Smooth muscle cell (in vitro differentiated cells): Measurements from ENCODE around the gene LTBP1. TPM values are rescaled to one million over a fixed set of nuclear protein-coding genes. Genes with fewer than 3 reads are reported as not detected.

Experiments used
- DNase-seq: peaks from one replicate; lab custom pipeline; 2025; ENCODE audit not compliant: unreplicated experiment; lab: John Stamatoyannopoulos, UW
- H2AFZ ChIP-seq: fragments of 200-600 bp; sonication (generic); 2 replicates; pipeline ENCODE4 v1.6.0; 2016; ENCODE audit warnings: antibody characterized with exemption, low read depth, mild to moderate bottlenecking
- H3F3A ChIP-seq: fragments of 200-600 bp; sonication (generic); 2 replicates; pipeline ENCODE4 v1.6.0; 2017; ENCODE audit warnings: antibody characterized with exemption, low read depth
- H3K27ac ChIP-seq: fragments of 200-600 bp; sonication (generic); 2 replicates; pipeline ENCODE4 v1.5.1; 2016; ENCODE audit warnings: low read depth, mild to moderate bottlenecking
- H3K27me3 ChIP-seq: fragments of 200-600 bp; sonication (generic); 2 replicates; pipeline ENCODE4 v1.6.1; 2016; ENCODE audit warnings: low read depth, mild to moderate bottlenecking
- H3K36me3 ChIP-seq: fragments of 200-600 bp; sonication (generic); 2 replicates; pipeline ENCODE4 v1.5.1; 2016; ENCODE audit warnings: low read depth
- H3K4me1 ChIP-seq: fragments of 200-600 bp; sonication (generic); 2 replicates; pipeline ENCODE4 v1.5.1; 2016; ENCODE audit warnings: low read depth
- H3K4me2 ChIP-seq: fragments of 200-600 bp; sonication (generic); 2 replicates; pipeline ENCODE4 v1.6.0; 2016; ENCODE audit warnings: mild to moderate bottlenecking
- H3K4me3 ChIP-seq: fragments of 200-600 bp; sonication (generic); 2 replicates; pipeline ENCODE4 v1.5.1; 2016; ENCODE audit warnings: mild to moderate bottlenecking
- H3K79me2 ChIP-seq: fragments of 200-600 bp; sonication (generic); 2 replicates; pipeline ENCODE4 v1.6.0; 2016; ENCODE audit warnings: low read depth, mild to moderate bottlenecking
- H3K9ac ChIP-seq: fragments of 200-600 bp; sonication (generic); 2 replicates; pipeline ENCODE4 v1.6.0; 2016; ENCODE audit warnings: low read depth
- H3K9me3 ChIP-seq: fragments of 200-600 bp; sonication (generic); replicated peaks from 2 replicates; pipeline ENCODE4 v1.5.1; 2016; ENCODE audit warnings: low read depth
- H4K20me1 ChIP-seq: fragments of 200-600 bp; sonication (generic); 2 replicates; pipeline ENCODE4 v1.6.0; 2016; ENCODE audit warnings: low read depth
- CTCF ChIP-seq: fragments of 200-600 bp; sonication (generic); IDR thresholded peaks from 2 replicates; pipeline ENCODE4 v1.5.1; 2017; ENCODE audit warnings: borderline replicate concordance, mild to moderate bottlenecking, antibody characterized with exemption; ENCODE audit not compliant: insufficient read depth, poor library complexity, severe bottlenecking
- WGBS: methylation state at CpG from one replicate; pipeline ENCODE4 v1.1.7; 2016; ENCODE audit warnings: low lambda C conversion rate; 5-methylcytosine and 5-hydroxymethylcytosine counted together
- polyA plus RNA-seq: library from polyadenylated mRNA; unstranded; fragments of >200 nt; fragmentation: Nextera tagmentation; extraction: Ambion mirVana; gene quantifications from 2 replicates; pipeline ENCODE4 v1.2.1, GENCODE V29; 2016
- total RNA-seq: library from RNA; depleted of rRNA; stranded (reverse); fragments of >200 nt; gene quantifications from 2 replicates; pipeline ENCODE4 v1.2.3, GENCODE V29; 2014

Gene LTBP1
- total and polyA plus RNA-seq, 2 experiments from 2014 or later, result 146 to 250 TPM

GRCh38 chr2:33291278-33292013 is 344.7 kb downstream of the LTBP1 start:
- Histone ChIP-seq H3K79me2 (no peaks in the 10 kb centered on the region), H2AFZ (no peak overlapping the region), H3K9ac (peak overlapping the region; percentile 4), H3F3A (no peaks in the 10 kb centered on the region), H3K9me3 (no peaks in the 10 kb centered on the region), H3K4me1 (no peaks in the 10 kb centered on the region), H3K27me3 (no peaks in the 10 kb centered on the region), H4K20me1 (no peaks in the 10 kb centered on the region), H3K27ac (peak overlapping the region; percentile 81), H3K36me3 (peaks cover under 1% of the 10 kb centered on the region), H3K4me2 (peak overlapping the region; percentile 57), H3K4me3 (peak overlapping the region; percentile 16)
- no peak for TF ChIP-seq CTCF
- 33% methylated on average over 7 of the region's 7 CpGs for WGBS
- DNase-seq, result no peak

- H3K27ac ChIP-seq, result peak overlapping the region; percentile 81
- peak overlapping the region; percentile 16 for H3K4me3 ChIP-seq
- H3K9me3 ChIP-seq, result no peaks in the 10 kb centered on the region
- no peak for DNase-seq
- no peak for TF ChIP-seq CTCF
- WGBS, result 84% methylated on average over 2 of the region's 2 CpGs
- no peaks in the 10 kb centered on the region for H3K79me2 ChIP-seq
- H4K20me1 ChIP-seq, result no peaks in the 10 kb centered on the region
- H3K4me2 ChIP-seq, result peak overlapping the region; percentile 57
- peak overlapping the region; percentile 2 for H3K9ac ChIP-seq
- no peak overlapping the region for H2AFZ ChIP-seq
- no peaks in the 10 kb centered on the region for H3K27me3 ChIP-seq
- no peaks in the 10 kb centered on the region for H3K36me3 ChIP-seq
- H3F3A ChIP-seq, result no peaks in the 10 kb centered on the region
- no peaks in the 10 kb centered on the region for H3K4me1 ChIP-seq
Measured at GRCh38 chr2:33292063-33292462, 345.3 kb downstream of the LTBP1 start.

- Histone ChIP-seq H3K4me1 (no peaks in the 10 kb centered on the region), H3K4me2 (no peak overlapping the region), H3F3A (no peaks in the 10 kb centered on the region), H3K9ac (no peak overlapping the region), H3K36me3 (no peaks in the 10 kb centered on the region), H3K27ac (no peak overlapping the region), H3K4me3 (no peak overlapping the region), H3K79me2 (no peaks in the 10 kb centered on the region), H4K20me1 (no peaks in the 10 kb centered on the region), H3K9me3 (no peaks in the 10 kb centered on the region), H2AFZ (no peak overlapping the region), H3K27me3 (no peaks in the 10 kb centered on the region)
- TF ChIP-seq CTCF, result no peak
- DNase-seq, result no peak
- 96% methylated on average over 11 of the region's 11 CpGs for WGBS
Measured at GRCh38 chr2:33292981-33293595, 346.3 kb downstream of the LTBP1 start.
